Measurements from ENCODE around the gene SLC46A3.
"Not testable (repeated sequence)": the region's sequence is repeated elsewhere in the genome, so short reads cannot be mapped to it uniquely, and the experiment has no call there.

Gene SLC46A3

DNA sequence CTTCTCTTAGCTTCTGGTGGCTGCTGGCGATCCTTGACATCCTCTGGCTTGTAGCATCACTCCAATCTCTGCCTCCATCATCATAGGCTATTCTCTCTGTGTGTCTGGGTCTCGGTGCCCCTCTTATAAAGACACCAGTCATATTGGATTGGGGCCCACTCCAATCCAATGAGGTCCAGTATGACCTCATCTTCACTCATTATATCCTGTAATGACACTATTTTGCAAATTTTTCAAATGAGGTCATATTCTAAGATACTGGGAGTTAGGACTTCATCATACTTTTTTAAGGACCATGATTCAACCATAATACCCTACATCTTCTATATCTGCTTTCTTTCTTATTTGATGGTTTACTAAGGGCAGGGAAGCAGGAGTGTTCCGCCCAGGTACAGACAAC lies 12.0 kb upstream of the SLC46A3 start:
- no peak for DNase-seq

DNA sequence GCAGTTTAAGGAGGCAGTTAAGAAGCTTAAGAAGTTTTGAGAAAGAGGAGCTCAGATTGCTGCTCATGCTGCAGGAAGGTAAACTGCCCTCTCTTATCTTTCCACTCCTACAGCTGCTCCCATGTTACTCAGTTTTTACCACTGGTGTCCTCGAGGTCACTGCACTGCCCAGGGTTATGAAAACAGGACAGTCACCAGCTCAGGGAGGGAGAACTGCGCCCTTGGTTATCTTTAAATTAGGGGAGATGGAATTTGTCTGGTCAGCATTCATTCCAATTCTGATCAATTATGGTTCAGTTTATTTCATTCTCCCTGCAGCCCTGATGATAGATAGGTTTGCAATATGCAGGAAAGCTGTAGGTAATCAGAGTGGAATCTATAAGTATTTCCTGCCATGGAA lies 10.8 kb upstream of the SLC46A3 start:
- DNase-seq: no peak

DNA sequence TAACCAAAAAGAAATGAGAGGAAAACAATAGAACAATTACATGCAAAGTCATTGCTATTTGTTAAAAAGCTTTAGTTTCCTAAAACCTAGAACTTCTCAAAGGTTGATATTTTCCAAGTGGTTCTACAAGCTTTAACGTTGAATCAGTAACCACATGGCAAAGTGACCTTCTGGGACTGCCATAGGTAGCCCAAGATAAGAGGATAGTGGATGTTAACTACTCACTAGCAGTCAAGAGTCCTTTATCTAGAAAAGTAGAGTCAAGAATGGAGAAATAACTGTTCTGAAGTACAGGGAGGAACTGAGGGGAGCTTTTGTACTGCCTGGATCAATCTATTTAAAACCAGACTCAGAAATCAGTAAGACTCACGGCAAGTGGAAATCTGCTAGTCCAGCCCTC lies 9.9 kb upstream of the SLC46A3 start:
- DNase-seq: no peak

DNA sequence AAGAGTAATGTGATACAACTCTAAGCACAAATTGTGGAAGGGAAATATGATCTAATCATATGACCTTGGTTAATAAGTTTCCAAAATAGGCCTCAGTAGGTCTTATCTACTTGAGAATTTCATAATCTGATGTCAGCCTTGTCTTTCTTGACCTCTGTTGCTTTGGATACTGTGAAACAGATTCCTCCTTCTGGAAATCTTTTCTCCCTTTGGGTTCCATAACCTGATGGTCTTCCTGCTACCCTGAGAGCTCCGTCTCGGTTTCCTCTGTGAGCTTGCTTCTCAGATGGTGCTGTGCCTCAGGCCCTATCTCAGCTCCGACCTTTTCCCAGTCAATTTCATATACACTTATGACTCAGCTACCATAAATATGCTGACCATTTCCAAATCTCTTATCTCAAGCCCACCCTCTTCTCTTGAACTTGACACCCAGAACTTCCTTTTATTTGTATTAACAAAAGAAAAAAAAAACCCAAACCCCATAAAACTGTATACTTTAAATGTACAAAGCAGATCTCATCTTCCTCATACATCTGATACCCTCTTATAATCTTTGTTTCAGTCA lies 6.4 kb upstream of the SLC46A3 start:
- DNase-seq: no peak

DNA sequence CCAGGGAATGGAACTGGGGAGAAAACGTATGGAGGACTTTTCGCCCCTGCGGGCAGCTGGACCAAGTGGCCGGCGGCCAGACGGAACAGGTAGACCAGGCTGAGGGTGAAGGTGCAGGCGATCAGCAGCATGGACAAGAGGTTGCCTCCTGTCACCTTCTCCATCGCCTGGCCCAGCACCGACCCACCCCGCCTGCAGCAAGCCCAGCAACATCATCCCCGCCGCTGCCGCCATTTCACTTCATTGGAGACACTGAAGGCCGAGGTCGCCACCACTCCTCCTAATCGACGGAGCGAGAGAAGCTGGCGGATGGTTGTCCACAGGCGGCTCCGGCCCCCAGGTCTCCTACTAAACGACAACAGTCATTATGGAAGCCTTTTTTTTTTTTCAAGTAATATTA lies 5.0 kb upstream of the SLC46A3 start:
- no peak for DNase-seq

DNA sequence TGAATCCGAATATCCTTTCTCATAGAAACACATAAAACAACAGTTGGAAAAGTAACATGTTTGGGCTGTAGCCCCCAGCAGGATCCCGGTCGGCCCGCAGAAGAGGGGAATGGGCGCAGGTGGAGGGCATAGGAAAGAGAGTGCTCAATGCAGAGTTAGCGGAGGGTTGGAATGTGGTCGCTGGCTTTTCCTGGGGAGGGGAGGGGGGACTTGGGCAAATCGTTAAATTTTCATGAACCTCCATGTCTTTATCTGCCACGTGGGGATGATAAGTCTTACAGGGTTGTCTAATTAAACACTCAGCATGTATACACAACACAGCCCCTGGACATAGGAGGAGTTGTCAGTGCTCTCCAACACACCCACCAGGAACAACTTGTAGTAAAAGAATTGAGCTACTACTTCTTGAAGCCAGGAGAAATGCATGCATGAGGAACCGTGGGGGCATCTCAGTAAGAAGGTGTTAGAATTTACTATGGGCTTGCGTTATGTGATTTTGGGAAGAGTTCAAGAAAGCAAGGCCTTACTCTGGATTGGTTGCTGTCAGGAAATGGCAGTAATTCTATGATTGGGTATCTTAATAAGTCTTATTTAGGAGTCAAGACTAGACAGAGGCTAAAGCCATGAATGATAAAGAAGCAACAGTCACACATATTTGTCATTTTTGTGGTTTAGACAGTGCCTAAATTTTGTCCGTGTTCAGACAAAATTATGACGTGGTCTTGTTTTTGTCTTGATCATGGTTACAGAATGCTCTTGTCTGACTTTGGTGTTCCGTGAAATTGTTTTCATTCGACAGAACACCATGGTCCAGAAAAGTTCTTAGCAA lies 671 bp upstream of the SLC46A3 start:
- DNase-seq: no peak

DNA sequence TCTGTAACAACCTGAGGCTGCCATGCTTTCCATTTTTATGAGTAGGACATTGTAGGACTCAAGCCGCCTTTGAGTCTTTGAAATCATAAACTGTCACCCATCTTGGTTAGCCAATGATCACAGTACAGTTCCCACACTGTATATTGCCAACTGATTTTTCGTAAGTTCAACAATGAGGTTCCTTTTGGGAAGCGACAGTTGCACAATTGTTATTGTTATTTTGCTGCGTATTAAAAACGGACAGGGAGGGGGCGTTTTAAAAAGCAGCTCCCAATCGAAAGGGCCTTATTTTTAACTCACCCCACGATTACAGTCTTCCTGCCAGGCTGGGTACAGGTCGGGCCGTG lies 601 bp downstream of the SLC46A3 start:
- no peak for DNase-seq

DNA sequence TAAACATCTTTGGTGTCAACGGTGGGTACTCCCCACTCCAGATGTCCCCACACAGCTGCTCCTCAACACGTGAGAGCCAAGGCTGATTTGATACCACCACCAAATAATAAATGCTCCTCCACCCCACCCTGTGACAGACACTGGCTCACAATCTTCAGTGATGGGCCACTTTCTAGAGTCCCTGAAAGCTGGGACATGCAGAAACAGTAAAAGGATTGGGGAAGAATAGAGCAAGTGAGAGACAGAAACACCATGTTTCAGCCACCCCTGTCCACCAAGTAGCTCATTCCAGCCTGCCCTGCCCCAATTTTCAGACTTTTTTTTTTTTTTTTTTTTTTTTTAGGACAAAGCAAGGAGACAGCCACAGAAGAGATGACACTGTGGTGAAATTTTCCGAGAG lies 1.6 kb downstream of the SLC46A3 start:
- no peak for DNase-seq

DNA sequence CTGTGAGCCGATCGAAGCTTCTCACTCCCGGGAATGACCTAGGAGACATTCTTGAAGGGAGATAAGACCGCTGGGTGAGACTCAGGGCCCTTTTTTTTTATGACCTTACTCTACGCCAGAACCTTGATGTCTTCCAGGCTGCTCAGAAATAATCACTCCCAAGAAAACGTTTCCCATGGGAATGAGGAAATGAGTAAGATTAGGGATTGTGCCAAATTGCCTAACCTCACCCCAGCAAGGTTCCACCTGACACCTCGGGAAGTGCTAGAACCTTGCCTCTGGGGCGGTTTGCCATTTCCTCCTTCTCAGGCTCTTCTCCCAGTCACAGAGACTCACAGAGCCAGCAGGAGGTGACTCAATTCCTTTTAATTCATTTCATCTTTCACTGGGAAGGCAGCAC lies 2.3 kb downstream of the SLC46A3 start:
- no peak for DNase-seq

DNA sequence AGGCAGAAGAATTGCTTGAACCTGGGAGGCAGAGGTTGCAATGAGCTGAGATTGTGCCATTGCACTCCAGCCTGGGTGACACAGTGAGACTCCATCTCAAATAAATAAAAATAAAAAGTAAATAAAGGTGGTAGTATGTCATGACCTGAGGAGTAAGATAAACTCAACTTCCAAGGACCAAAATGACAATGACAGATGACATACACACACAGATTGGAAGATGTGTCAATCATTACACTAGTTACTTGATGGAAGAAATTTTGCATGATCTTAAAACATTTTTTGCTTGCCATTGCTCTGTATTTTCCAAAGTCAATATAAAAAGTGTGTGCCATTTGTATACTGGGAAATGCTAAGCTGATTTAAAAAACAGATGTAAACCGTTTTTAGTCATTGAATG lies 4.1 kb downstream of the SLC46A3 start:
- no peak for DNase-seq

DNA sequence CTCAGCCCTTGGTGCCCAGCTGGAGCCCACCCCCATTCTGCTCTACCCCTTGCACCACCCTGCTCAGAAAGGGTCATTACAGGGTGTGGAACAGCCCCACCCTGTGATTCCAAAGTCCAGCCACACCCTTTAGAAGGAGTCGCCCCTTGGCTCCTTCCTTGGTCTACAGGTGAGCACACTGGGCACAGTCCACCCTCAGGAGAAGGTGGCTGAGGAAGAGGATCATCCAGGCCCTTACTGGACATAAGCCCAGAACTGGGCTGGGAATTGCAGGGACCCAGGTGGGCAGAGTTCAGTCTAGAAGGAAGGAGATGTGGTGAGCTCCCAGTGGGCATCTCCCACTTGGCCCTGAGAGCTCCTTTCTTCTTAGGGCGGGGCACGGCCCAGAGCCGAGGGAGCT lies 8.6 kb downstream of the SLC46A3 start:
- DNase-seq: no peak

DNA sequence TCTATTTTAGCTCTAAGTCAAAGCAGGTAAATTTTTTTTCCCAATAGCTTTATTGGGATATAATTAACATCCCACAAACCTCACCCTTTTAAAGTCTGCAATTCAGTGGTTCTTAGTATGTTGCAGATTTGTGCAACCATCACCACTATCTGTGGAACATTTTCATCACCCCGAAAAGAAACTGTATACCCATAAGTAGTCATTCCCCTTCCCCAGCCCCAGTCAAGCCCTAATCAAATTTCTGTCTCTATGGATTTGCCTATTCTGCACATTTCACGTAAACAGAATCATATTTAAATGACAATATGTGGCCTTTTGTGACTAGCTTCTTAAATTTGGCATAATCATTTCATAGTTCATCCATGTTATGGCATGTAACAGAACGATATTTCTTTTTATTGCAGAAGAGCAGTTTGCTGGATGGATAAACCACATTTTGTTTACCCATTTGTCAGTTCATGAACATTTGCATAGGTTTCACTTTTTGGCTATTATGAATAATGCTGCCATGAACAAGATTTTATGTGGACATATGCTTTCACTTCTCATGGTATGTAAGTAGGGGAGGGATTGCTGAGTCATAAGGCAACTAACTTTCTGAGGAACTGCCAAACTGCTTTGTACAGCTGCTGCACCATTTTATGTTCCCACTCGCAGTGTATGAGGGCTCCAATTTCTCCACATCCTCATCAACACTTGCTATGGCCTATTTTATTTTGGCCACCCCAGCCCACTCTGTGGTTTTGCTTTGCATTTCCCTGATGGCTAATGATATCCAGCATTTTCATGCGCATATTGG lies 10.9 kb downstream of the SLC46A3 start:
- DNase-seq: no peak

DNA sequence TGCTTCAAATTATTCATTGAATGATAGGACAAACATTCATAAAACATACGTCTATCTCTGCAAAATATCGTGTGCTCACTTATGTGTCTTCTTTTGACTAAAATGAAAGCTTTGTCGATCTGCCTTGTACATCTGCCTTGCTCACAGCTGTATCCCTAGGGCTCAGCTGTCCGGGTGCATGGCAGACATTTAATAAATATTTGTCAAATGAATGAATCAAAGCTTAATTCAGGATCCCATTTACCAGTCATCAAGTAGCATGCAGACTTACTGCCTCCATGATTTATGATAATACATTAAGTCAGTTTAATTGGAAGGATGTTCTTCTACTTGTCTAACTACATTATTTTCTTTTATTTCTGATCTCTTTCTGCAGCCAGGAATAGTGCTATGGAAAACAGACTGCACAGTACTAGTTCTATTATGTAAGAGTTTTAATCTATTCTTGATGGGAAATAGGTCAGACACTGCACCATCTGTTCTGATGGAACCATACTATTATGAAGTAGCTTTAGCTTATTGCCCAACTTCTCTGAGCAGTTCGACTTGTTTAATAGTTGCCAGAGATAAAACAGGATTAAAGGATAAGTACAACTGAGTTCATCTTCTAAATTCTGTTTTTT lies 13.2 kb downstream of the SLC46A3 start:
- no peak for DNase-seq

DNA sequence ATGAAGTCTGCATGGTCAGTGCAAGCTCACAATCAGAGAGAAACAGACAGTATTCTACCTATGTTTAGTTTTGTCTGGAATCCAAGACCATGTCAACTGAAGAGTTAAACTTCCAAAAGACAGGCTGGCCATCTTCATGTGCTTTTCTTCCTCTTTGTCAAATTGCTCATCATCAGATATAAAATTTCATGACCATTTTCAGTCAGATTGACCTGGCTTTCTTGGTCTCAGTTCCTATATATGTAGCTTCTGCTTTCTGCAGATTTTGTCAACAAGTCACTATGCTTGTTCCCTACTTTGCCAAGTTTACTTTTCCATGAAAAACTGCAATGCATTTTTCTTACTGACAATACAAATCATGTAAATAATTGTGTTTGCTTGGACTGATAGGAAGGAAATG lies 13.9 kb downstream of the SLC46A3 start:
- DNase-seq: no peak

DNA sequence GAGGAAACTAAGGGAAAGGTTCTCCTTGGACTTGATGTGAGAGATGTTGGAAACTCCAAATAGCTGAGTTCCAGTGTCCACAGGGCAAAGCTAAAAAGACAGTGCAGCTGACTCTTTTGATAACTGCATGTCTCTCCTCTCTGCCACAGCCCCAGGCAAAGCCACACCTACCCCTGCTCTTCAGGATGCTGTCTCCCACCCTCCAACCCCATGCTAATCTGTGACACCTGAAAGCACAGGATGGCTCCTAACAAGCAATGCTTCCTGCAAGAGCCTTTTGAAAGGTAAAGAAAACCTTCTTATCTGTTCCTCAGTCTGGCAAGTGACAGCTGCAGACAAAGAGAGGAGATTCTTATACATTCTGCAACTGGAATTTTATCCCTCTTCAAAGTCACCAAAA lies 14.5 kb downstream of the SLC46A3 start:
- DNase-seq: no peak

DNA sequence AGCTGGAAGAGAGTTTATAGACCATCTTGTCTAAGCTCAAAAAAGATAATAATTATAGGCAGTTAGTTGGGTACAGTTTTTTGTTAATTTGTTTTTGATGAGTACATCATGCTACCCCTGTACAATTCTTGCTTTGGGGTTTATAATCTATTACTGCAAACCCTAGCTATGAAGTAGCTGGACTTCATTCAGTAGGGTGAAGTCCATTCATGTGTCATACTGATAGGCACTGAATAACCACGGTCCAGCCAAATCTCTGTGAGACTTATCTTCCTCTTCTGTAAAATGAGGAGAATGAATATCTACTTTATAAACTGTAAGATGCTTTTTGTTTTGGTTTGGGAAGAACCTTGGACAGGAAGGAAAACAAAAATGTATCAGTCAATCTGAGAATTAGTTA lies 19.5 kb downstream of the SLC46A3 start:
- DNase-seq: no peak

DNA sequence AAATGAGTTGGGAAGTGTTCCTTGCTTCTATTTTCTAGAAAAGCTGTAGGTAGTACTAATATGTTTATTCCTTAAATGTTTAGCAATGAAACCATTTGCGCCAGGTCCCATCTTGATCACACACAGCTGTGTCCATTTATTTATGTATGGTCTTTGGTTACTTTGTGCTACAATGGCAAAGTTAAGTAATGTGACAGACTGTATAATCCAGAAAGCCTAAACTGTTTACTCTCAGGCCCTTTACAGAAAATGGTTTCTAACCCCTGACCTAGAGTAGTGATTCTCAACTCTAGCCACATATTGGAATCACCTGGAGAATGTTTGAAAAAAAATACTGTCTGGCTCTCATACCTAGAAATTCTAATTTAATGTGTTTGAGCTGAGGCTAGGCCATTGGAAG lies 21.3 kb downstream of the SLC46A3 start:
- DNase-seq: no peak

DNA sequence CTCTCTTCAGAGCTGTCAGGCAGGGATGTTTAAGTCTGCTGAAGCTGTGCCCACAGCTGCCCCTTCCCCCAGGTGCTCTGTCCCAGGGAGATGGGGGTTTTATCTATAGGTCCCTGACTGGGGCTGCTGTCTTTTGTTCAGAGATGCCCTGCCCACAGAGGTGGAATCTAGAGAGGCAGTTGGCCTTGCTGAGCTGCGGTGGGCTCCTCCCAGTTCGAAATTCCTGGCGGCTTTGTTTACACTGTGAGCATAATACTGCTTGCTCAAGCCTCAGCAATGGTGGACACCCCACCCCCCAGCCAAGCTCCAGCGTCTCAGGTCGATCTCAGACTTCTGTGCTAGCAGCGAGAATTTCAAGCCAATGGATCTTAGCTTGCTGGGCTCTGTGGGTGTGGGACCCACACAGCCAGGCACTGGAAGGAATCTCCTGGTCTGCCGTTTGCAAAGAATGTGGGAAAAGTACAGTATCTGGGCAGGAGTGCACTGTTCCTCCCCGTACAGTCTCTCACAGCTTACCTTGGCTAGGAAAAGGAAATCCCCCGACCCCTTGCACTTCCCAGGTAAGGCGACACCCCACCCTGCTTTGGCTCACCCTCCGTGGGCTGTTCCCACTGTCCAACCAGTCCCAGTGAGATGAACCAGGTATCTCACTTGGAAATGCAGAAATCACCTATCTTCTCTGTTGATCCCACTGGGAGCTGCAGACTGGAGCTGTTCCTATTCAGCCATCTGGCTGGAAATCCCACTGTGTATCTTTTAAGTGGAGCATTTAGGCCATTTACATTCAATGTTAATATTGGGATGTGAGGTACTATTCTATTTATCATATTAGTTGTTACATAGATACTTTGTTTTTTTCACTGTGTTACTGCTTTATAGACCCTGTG lies 24.9 kb downstream of the SLC46A3 start:
- DNase-seq: not testable (repeated sequence)

DNA sequence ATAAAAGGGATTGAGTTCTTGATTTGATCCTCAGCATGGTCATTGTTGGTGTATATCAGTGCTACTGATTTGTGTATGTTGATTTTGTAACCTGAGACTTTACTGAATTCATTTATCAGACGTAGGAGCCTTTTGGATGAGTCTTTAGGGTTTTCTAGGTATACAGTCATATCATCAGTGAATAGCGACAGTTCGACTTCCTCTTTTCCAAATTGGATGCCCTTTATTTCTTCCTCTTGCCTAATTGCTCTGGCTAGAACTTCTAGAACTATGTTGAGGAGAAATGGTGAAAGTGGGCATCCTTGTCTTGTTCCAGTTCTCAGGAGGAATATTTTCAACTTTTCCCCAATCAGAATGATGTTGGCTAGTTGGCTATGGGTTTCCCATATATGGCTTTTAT lies 32.9 kb downstream of the SLC46A3 start:
- DNase-seq: no peak

DNA sequence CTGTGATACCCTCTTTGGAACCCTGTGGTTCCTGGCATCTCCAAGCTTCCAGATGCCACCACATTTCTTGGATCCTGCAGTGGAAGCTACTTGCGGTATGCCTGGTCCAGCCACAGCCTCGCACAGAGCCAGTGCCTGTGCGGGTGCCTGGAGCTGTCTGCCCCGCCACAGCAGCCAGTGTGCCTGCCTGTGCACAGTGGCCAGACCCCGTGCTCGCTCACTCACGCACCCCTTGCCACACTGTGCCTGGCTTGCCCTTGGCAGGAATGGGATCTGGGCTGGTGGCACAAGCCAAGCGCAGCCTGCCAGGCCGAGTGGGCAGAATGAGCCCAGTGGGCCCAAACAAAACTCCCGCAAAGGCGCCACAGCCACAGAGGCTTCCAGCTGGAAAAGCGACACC lies 33.7 kb downstream of the SLC46A3 start:
- DNase-seq: no peak

DNA sequence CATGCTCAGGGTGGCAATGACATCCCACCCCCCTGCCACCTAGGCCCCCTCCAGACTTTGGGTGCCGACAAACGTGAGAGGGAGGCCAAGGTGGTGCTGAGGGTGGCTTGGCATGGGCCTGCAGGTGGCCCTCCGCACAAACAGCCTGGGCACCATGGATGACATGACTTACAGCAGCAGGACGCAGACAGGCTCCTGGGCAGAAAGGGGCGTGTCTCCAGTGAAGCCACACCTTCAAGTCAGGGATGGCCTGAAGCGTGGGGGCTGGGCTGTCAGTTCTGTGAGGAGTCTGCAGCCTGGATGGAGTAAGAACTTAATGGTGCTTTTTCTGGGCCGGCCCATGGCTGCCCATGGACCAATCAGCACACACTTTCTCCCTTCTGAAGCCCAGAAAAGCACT lies 34.5 kb downstream of the SLC46A3 start:
- DNase-seq: no peak

DNA sequence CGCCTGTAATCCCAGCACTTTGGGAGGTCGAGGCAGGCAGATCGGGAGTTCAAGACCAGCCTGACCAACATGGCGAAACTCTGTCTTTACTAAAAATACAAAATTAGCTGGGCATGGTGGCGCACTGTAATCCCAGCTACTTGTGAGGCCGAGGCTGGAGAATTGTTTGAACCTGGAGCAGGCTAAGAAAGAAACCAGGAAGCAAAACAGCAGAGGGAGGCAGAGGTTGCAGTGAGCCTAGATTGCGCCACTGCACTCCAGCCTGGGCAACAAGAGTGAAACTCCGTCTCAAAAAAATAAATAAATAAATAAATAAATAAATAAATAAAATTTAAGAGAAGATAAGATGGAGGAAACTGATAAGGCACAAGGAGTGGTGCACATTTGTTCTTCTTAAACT lies 35.6 kb downstream of the SLC46A3 start:
- DNase-seq: not testable (repeated sequence)

DNA sequence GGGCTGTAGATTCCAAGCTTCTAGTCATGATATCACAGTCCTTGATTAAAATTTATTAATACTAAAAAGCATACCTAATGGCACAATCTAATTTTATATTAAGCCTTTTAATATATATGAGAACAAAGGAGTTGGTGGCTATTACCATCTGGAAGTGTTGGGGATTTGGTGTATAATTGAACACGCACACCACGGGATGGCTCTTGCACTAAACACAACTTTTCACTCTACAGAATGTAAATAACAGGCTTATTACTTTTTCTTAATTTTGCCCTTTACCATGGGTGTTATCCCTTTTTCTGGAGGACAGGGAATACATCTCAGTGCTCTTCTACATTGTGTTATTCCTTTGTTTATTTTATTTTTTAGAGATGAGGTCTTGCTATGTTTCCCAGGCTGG lies 38.2 kb downstream of the SLC46A3 start:
- DNase-seq: no peak

Measured in activated CD8-positive, alpha-beta memory T cell treated with anti-CD3 and anti-CD28 coated beads, Interleukin-2, amount 50 U/mL, for 48 hours (primary cell).